ENCODE results near the gene CBFA2T3.

CBFA2T3 gene

GRCh38 chr16:88878356-88878755 is 98.7 kb downstream of the CBFA2T3 start:
- H3K27ac Mint-ChIP-seq, result no peak overlapping the region
- no peak overlapping the region for H3K4me3 Mint-ChIP-seq
- H3K4me1 Mint-ChIP-seq, result peaks cover 21% of the 10 kb centered on the region
- H3K36me3 Mint-ChIP-seq (ENCODE audit: low read depth), result no peaks in the 10 kb centered on the region
- H3K9me3 Mint-ChIP-seq, result no peaks in the 10 kb centered on the region
- no peak for TF ChIP-seq CTCF (IDR thresholded peaks at IDR 0.05; ENCODE audit: unreplicated experiment in 3 of 3)
- peaks cover 8% of the 10 kb centered on the region for H3K27me3 Mint-ChIP-seq (ENCODE audit: low read depth)

DNA sequence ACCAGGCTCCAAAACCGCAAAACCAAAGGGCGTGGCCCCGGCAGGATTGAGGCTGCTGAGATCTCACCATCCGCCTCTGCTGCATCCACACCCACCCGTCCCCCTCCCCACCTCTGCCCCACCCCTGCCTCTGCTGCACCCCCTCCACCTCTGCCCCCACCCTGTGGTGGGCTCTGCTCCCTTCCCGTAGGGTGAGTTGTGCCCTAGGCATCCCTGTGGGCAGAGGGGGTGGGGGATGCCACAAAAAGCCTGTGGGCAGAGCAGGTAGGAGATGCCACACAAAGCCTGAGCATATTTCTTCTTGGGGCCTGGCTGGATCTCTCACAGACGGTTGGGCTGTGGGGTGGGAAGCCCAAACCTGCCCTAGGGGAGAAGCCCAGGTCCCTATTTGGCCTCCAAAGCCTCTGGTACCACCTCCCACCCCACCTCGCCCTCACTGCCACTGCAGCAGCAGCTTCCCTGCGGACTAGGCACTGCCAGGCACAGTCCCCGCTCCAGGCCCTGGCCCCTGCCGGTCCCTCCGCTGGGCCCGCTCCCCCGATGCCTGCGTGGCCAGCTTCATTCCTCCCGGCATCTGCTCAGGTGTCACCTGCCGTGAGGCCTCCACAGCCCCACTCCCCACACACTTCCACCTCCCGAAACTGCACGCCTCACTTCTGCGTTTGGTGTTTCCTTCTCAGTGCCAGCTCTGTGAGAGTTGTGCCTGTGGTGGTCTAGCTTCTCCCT is 99.3 kb downstream of the CBFA2T3 start:
- no peak overlapping the region for H3K4me3 Mint-ChIP-seq
- no peaks in the 10 kb centered on the region for H3K9me3 Mint-ChIP-seq

DNA sequence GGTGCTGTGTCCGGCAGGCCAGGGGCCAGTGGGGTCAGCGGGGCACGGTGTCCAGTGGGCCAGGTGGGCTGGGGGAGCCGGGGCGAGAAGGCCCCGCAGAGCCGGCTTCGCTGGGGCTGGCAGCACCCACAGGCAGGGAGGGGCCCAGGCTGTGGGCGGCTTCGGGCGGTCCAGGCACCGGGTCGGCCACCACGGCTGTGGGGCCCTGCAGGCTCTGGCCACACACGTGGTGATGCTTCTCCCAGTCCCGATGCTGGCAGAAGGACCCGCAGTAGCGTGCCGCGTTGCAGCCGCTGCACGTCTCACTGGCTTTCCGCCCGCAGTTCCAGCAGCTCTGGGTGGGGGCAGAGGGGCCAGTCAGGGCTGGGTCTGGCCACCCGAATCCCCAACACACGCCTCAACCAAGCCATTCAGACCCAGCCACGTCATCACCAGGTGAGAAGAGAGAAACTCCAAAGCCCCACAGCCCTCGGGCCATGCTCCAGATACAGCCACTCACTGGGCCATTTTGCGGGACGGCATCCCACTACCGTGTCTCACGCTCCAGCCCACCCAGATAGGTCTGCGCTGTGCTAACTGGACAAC is 100.0 kb downstream of the CBFA2T3 start:
- no peak for TF ChIP-seq CTCF (IDR thresholded peaks at IDR 0.05; ENCODE audit: unreplicated experiment in 3 of 3)
- Mint-ChIP-seq H3K27me3 (ENCODE audit: low read depth) (peaks cover 4% of the 10 kb centered on the region), H3K27ac (no peak overlapping the region)

More for the DNA sequence above, 99.3 kb downstream of the CBFA2T3 start:
- peaks cover 8% of the 10 kb centered on the region for H3K27me3 Mint-ChIP-seq (ENCODE audit: low read depth)
- no peaks in the 10 kb centered on the region for H3K36me3 Mint-ChIP-seq (ENCODE audit: low read depth)
- H3K4me1 Mint-ChIP-seq, result peaks cover 18% of the 10 kb centered on the region
- no peak overlapping the region for H3K27ac Mint-ChIP-seq
- TF ChIP-seq CTCF (IDR thresholded peaks at IDR 0.05; ENCODE audit: unreplicated experiment in 3 of 3), result no peak

GRCh38 chr16:88875703-88876234 is 101.2 kb downstream of the CBFA2T3 start:
- peaks cover 9% of the 10 kb centered on the region for H3K27me3 Mint-ChIP-seq (ENCODE audit: low read depth)
- no peak for TF ChIP-seq CTCF (IDR thresholded peaks at IDR 0.05; ENCODE audit: unreplicated experiment in 3 of 3)
- no peaks in the 10 kb centered on the region for H3K9me3 Mint-ChIP-seq
- H3K36me3 Mint-ChIP-seq (ENCODE audit: low read depth), result no peaks in the 10 kb centered on the region
- no peak overlapping the region for H3K4me3 Mint-ChIP-seq
- no peak overlapping the region for H3K27ac Mint-ChIP-seq
- H3K4me1 Mint-ChIP-seq, result peaks cover 24% of the 10 kb centered on the region

More for the DNA sequence above, 100.0 kb downstream of the CBFA2T3 start:
- H3K9me3 Mint-ChIP-seq, result no peaks in the 10 kb centered on the region
- H3K4me3 Mint-ChIP-seq, result no peak overlapping the region
- H3K36me3 Mint-ChIP-seq (ENCODE audit: low read depth), result no peaks in the 10 kb centered on the region
- peaks cover 18% of the 10 kb centered on the region for H3K4me1 Mint-ChIP-seq

DNA sequence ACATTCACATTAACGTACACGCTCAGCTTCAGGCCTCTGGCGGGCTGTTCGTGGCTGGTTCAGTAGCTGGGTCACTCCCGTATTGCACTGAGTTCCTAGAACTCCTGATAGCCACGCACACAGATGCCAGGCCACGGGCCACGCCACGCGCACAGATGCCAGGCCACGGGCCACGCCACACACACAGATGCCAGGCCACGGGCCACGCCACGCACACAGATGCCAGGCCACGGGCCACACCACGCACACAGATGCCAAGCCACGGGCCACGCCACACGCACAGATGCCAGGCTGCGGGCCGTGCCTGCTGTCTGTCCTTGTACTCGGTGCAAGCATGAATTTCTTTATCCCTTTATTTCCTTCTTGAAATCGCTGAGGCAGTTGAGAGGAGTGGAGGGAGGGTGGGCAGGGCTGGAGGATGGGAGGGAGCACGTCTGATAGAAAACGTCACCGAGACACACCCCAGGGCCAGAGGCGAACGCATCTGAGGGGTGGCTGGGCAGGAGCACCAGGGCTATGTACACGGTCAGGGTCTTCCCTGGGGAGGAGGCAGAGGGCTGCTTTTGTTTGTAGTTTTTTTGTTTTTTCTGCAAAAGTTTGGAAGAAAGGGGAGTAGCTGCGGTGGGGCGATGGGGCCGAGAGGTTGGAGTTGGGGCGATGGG is 101.9 kb downstream of the CBFA2T3 start:
- no peak overlapping the region for H3K27ac Mint-ChIP-seq
- peaks cover 21% of the 10 kb centered on the region for H3K4me1 Mint-ChIP-seq
- H3K4me3 Mint-ChIP-seq, result no peak overlapping the region
- no peaks in the 10 kb centered on the region for H3K9me3 Mint-ChIP-seq
- peaks cover 12% of the 10 kb centered on the region for H3K27me3 Mint-ChIP-seq (ENCODE audit: low read depth)
- H3K36me3 Mint-ChIP-seq (ENCODE audit: low read depth), result no peaks in the 10 kb centered on the region
- TF ChIP-seq CTCF (IDR thresholded peaks at IDR 0.05; ENCODE audit: unreplicated experiment in 3 of 3), result no peak

All from nephron (organoid).